Muscle of leg (tissue), 11 donors: Measurements from ENCODE around the gene TECPR1. TPM values are rescaled to one million over a fixed set of nuclear protein-coding genes. Genes with fewer than 3 reads are reported as not detected.
A peak's percentile ranks its signal among the peaks of the same experiment; 100 is the strongest.

Experiments used
- DNase-seq: peaks from one replicate; pipeline ENCODE4 v3.0.0; 2013
- H3K27ac ChIP-seq: one replicate; pipeline ENCODE4 v1.5.1; 2013; ENCODE audit warnings: mild to moderate bottlenecking, low read length, control low read depth
- H3K27me3 ChIP-seq: one replicate; pipeline ENCODE4 v1.6.1; 2013; ENCODE audit warnings: low read length; ENCODE audit not compliant: control insufficient read depth, insufficient read depth
- H3K36me3 ChIP-seq: one replicate; pipeline ENCODE4 v1.6.1; 2013; ENCODE audit warnings: low read length; ENCODE audit not compliant: control insufficient read depth, insufficient read depth
- H3K4me1 ChIP-seq: one replicate; pipeline ENCODE4 v1.6.1; 2013; ENCODE audit warnings: low read length; ENCODE audit not compliant: control insufficient read depth, insufficient read depth
- H3K4me3 ChIP-seq: one replicate; pipeline ENCODE4 v1.5.1; 2013; ENCODE audit warnings: low read length, control low read depth
- H3K9me3 ChIP-seq: replicated peaks from 2 replicates; pipeline ENCODE4 v1.6.1; 2013; ENCODE audit warnings: low read depth, low read length; ENCODE audit not compliant: control insufficient read depth
- WGBS: methylation state at CpG from one replicate; pipeline ENCODE4 v1.1.5; 2013; ENCODE audit warnings: missing lambda C conversion rate; ENCODE audit not compliant: insufficient coverage; 5-methylcytosine and 5-hydroxymethylcytosine counted together
- polyA plus RNA-seq, 8 donors: library from polyadenylated mRNA; unstranded; fragments of 120-200 nt; gene quantifications; one replicate each; pipeline versions ENCODE4 v1.2.1 to v1.2.3, GENCODE V29; 2013; ENCODE audit warnings: inconsistent platforms in 1 of 8, low replicate concordance in 1 of 8; ENCODE audit not compliant: insufficient read length in 8 of 8, insufficient read depth in 1 of 8
- total RNA-seq: library from RNA; stranded (reverse); fragments of 120-200 nt; gene quantifications from one replicate; pipeline ENCODE4 v1.2.4, GENCODE V29; 2013

The TECPR1 gene
- total and polyA plus RNA-seq, 9 donors, result 14.4 to 26.5 (median 17.2) TPM

GRCh38 chr7:98293746-98294145 is 41.7 kb upstream of the TECPR1 start:
- Histone ChIP-seq H3K4me1 (peaks cover 29% of the 10 kb centered on the region), H3K27me3 (no peaks in the 10 kb centered on the region), H3K9me3 (no peaks in the 10 kb centered on the region), H3K36me3 (peaks cover 29% of the 10 kb centered on the region), H3K4me3 (no peak overlapping the region), H3K27ac (no peak overlapping the region)
- WGBS, result 88% methylated on average over 9 of the region's 13 CpGs
- DNase-seq, result no peak

DNA sequence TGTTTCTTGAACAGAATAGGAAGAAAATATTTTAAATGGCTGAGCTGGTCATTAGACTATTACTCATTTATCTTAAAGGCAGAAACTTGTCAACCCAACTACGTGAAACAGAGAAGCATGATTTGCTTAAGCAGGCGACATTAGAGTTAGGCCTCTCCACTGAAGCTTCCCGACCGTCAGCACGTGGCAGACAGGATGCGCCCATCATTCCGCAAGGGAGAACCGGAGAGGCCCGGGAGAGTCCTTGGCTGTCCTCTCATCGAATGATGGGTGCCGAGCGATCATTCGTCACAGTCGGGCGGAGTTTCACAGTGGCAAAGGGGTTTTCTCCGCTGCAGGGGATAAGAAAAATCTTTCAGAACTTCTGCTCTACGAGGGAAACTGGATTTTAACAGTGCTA is 41.2 kb upstream of the TECPR1 start:
- 87% methylated on average over 15 of the region's 17 CpGs for WGBS
- no peak overlapping the region for H3K4me3 ChIP-seq
- no peak for DNase-seq
- peaks cover 34% of the 10 kb centered on the region for H3K36me3 ChIP-seq
- H3K27me3 ChIP-seq, result no peaks in the 10 kb centered on the region
- H3K9me3 ChIP-seq, result no peaks in the 10 kb centered on the region
- H3K4me1 ChIP-seq, result peaks cover 29% of the 10 kb centered on the region
- H3K27ac ChIP-seq, result no peak overlapping the region

DNA sequence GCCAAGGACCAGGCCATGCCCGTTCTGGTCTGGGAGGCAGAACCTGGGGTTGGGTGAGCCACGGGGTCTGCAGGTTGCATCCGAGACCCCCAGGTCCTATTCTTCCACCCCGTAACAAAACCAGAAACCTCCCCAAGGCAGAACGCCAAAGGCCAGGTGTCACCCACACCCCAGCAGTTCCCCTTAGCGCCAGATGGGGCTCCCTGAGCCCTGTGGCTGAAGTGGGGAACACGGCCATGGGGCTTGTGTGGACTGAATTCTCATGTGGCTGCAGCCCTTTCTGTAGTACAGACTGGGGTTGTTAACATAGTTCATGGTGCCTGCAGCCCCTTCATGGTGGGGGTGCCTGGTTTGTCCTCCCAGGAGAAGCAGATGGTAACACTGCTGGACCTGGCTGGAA is 39.7 kb upstream of the TECPR1 start:
- Histone ChIP-seq H3K4me1 (peaks cover 38% of the 10 kb centered on the region), H3K9me3 (no peaks in the 10 kb centered on the region), H3K27me3 (no peaks in the 10 kb centered on the region), H3K36me3 (peaks cover 48% of the 10 kb centered on the region), H3K27ac (no peak overlapping the region), H3K4me3 (no peak overlapping the region)
- no CpG with 5 or more reads among the region's 7 CpGs for WGBS
- no peak for DNase-seq

DNA sequence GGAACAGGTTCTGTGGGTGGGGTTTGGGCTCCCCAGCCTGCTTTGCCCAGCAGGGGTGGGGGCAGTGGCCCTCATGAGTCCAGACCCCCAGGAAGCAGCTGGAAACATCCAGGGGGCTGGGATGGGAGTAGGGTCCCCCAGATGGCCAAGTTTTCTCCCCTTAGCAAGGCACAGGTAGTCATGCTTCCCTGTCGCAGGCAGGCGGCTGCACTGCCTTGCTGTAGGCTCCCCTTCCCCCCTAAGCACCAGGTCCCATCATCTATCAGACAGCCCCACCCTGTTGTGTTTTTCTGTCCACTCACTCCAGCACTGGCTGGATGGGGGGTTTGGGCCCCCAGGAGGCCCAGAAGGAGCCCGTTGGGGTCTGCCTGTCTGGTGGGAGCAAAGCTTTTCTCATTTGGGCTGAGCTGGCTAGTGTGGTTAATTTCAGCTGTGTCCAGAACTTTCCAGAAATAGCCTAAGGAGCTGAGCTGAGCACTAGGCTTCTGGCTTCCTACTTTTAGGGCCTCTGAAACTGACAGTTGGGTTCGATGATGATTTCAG is 37.4 kb upstream of the TECPR1 start:
- peak; percentile 21 for DNase-seq
- Histone ChIP-seq H3K4me1 (peaks cover 44% of the 10 kb centered on the region), H3K36me3 (peaks cover 61% of the 10 kb centered on the region), H3K4me3 (no peak overlapping the region), H3K27ac (no peak overlapping the region), H3K9me3 (no peaks in the 10 kb centered on the region), H3K27me3 (no peaks in the 10 kb centered on the region)
- 72% methylated on average over 2 of the region's 4 CpGs for WGBS

DNA sequence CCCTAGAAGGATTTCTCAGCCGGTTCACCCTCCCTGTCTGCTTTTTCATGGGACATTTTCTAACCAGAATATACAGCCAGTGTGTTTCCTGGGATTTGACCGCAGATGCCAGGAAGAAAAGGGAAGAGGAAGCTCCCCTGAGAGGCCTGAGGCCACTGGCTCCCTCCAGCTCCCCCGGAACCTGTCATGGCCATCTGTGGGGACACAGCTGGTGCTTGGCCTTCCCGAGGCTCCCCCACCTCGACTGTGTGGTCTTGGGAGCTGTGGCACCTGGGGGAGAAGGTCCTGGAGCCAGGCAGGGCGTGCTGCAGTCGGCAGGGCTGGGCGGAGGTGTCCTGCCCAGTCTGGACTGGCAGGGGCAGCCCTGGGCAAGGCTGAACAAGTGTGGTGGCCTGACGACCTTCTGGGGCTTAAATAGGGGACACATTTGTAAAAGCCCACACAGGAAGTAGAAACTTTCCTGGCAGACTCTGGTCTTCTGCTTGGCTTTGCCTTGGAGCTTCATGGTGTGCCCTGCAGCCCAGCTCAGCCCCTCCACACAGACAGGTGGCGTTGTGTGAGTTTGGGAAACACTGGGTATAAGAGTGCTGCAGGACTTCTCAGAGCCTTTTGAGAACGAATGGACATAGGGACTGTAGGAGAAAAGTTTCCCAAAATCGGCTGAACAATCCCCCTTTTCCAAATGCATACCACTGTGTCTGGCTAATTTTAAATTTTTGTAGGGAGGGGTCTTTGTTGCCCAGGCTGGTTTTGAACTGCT is 36.2 kb upstream of the TECPR1 start:
- H3K27ac ChIP-seq, result no peak overlapping the region
- 83% methylated on average over 5 of the region's 12 CpGs for WGBS
- peaks cover 56% of the 10 kb centered on the region for H3K4me1 ChIP-seq
- no peak overlapping the region for H3K4me3 ChIP-seq
- DNase-seq, result peak; percentile 18
- peaks cover 54% of the 10 kb centered on the region for H3K36me3 ChIP-seq
- H3K27me3 ChIP-seq, result no peaks in the 10 kb centered on the region
- no peaks in the 10 kb centered on the region for H3K9me3 ChIP-seq

GRCh38 chr7:98287486-98287959 is 35.5 kb upstream of the TECPR1 start:
- peak; percentile 8 for DNase-seq
- Histone ChIP-seq H3K9me3 (no peaks in the 10 kb centered on the region), H3K27ac (no peak overlapping the region), H3K36me3 (peaks cover 50% of the 10 kb centered on the region), H3K4me1 (peaks cover 63% of the 10 kb centered on the region), H3K27me3 (no peaks in the 10 kb centered on the region), H3K4me3 (no peak overlapping the region)
- WGBS, result 75% methylated on average over 13 of the region's 14 CpGs

DNA sequence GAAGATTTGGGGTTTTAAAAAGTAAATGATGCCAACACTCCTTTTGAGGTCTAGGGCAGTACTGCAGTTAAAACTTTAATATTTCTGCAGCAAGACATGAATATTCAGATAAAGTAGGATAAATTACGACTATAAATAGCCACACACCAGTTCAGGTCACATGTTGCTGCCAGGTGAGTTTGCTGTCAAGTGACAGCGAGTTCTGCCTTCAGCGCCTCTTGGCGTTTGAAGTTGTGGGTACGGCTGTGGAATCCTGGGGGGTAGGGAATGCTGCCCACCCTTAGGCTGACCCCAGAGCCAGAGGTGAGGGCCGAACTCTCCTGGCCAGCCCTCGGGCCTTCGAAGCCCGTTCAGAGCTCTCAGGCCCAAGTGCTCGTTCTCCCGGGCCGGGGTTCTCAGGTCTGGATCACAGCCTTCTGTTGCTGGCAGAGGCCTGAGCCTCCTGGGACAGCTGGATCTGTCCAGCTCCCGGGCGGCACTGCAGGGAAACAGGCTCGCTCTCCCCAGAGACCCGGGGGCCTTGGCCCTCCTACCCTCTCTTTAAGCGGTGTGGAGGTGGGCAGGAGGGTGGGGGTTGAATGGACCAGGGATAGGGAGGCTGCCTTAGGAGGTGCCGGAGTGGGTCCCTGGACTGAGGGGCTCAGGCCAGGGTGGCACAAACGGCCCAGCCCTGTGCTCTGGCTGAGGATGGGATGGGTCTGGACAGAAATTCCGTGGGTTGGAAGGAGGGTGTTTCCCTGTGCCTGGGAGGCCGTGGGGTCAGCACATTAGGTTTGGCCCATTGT is 34.9 kb upstream of the TECPR1 start:
- H3K4me1 ChIP-seq, result peaks cover 68% of the 10 kb centered on the region
- H3K36me3 ChIP-seq, result peaks cover 44% of the 10 kb centered on the region
- 72% methylated on average over 14 of the region's 21 CpGs for WGBS
- peak; percentile 4 for DNase-seq
- no peaks in the 10 kb centered on the region for H3K27me3 ChIP-seq
- no peaks in the 10 kb centered on the region for H3K9me3 ChIP-seq
- H3K27ac ChIP-seq, result no peak overlapping the region
- no peak overlapping the region for H3K4me3 ChIP-seq

GRCh38 chr7:98286093-98286539 is 34.1 kb upstream of the TECPR1 start:
- Histone ChIP-seq H3K4me3 (no peak overlapping the region), H3K36me3 (peaks cover 38% of the 10 kb centered on the region), H3K4me1 (peaks cover 68% of the 10 kb centered on the region), H3K27ac (peak overlapping the region; percentile 35), H3K9me3 (no peaks in the 10 kb centered on the region), H3K27me3 (no peaks in the 10 kb centered on the region)
- peak; percentile 48 for DNase-seq
- 66% methylated on average over 3 of the region's 14 CpGs for WGBS

GRCh38 chr7:98285157-98286092 is 33.4 kb upstream of the TECPR1 start:
- Histone ChIP-seq H3K36me3 (peaks cover 38% of the 10 kb centered on the region), H3K4me3 (peak overlapping the region; percentile 32), H3K4me1 (peaks cover 74% of the 10 kb centered on the region), H3K9me3 (no peaks in the 10 kb centered on the region), H3K27me3 (no peaks in the 10 kb centered on the region), H3K27ac (peak overlapping the region; percentile 67)
- no peak for DNase-seq
- WGBS, result 74% methylated on average over 14 of the region's 21 CpGs
